ENCODE results near the gene MTR.

DNA sequence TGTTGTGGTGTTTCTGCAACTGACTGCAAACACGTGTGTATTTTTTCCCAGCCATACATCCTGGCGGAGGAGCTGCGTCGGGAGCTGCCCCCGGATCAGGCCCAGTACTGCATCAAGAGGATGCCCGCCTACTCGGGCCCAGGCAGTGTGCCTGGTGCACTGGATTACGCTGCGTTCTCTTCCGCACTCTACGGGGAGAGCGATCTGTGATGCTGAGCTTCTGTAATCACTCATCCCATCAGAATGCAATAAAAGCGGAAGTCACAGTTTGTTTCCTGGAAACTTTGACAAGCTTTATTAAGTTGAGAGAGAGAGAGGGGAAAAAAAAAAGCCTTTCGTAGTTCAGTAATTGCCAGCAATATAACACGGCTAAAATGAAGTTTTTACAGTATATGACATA lies 32.7 kb upstream of the MTR start:
- TF ChIP-seq, protein P1, sequence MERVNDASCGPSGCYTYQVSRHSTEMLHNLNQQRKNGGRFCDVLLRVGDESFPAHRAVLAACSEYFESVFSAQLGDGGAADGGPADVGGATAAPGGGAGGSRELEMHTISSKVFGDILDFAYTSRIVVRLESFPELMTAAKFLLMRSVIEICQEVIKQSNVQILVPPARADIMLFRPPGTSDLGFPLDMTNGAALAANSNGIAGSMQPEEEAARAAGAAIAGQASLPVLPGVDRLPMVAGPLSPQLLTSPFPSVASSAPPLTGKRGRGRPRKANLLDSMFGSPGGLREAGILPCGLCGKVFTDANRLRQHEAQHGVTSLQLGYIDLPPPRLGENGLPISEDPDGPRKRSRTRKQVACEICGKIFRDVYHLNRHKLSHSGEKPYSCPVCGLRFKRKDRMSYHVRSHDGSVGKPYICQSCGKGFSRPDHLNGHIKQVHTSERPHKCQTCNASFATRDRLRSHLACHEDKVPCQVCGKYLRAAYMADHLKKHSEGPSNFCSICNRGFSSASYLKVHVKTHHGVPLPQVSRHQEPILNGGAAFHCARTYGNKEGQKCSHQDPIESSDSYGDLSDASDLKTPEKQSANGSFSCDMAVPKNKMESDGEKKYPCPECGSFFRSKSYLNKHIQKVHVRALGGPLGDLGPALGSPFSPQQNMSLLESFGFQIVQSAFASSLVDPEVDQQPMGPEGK (CRISPR knock-in tag; IDR thresholded peaks at IDR 0.05; ENCODE audit: borderline replicate concordance), result no peak
- no peak for TF ChIP-seq TOX (CRISPR knock-in tag; IDR thresholded peaks at IDR 0.05; ENCODE audit: borderline replicate concordance)
- TF ChIP-seq ZFP3 (CRISPR knock-in tag; IDR thresholded peaks at IDR 0.05), result no peak
- no peak for TF ChIP-seq ZFP30 (CRISPR knock-in tag; IDR thresholded peaks at IDR 0.05)

Measured in SK-N-SH treated with all-trans-retinoic acid at 6 μM for 48 hours (cell line).